SHP77 (cell line): ENCODE results near the gene PHF2.

Experiments used
- DNase-seq, 2 experiments: peaks; one replicate each; lab custom pipeline; 2025; lab: John Stamatoyannopoulos, UW

Gene PHF2

GRCh38 chr9:93568169-93568568 is 8.2 kb upstream of the PHF2 start:
- no peak for DNase-seq

GRCh38 chr9:93569621-93570174 is 6.7 kb upstream of the PHF2 start:
- DNase-seq: no peak

GRCh38 chr9:93572221-93572620 is 4.2 kb upstream of the PHF2 start:
- no peak for DNase-seq

GRCh38 chr9:93572636-93573515 is 3.5 kb upstream of the PHF2 start:
- no peak for DNase-seq

GRCh38 chr9:93573516-93573828 is 2.9 kb upstream of the PHF2 start:
- DNase-seq: no peak

- no peak for DNase-seq
Measured at GRCh38 chr9:93574091-93574899, 2.1 kb upstream of the PHF2 start.

GRCh38 chr9:93574900-93575795 is 1.2 kb upstream of the PHF2 start:
- no peak for DNase-seq

- DNase-seq: no peak
Measured at GRCh38 chr9:93575796-93576257, 557 bp upstream of the PHF2 start.

- no peak for DNase-seq
Measured at GRCh38 chr9:93577078-93577974, 942 bp downstream of the PHF2 start.

GRCh38 chr9:93577975-93578682 is 1.7 kb downstream of the PHF2 start:
- no peak for DNase-seq

GRCh38 chr9:93578844-93579243 is 2.5 kb downstream of the PHF2 start:
- DNase-seq: no peak

GRCh38 chr9:93579711-93580516 is 3.5 kb downstream of the PHF2 start:
- no peak for DNase-seq

- no peak for DNase-seq
Measured at GRCh38 chr9:93580654-93581380, 4.4 kb downstream of the PHF2 start.

- DNase-seq: peak; percentile 32 to 61
Measured at GRCh38 chr9:93582115-93582514, 5.7 kb downstream of the PHF2 start.

- no peak for DNase-seq
Measured at GRCh38 chr9:93582550-93582949, 6.2 kb downstream of the PHF2 start.

GRCh38 chr9:93585259-93585658 is 8.9 kb downstream of the PHF2 start:
- no peak for DNase-seq

- DNase-seq: no peak
Measured at GRCh38 chr9:93585695-93586094, 9.3 kb downstream of the PHF2 start.

GRCh38 chr9:93586290-93587057 is 10.1 kb downstream of the PHF2 start:
- no peak for DNase-seq
